RWPE2 (cell line): ENCODE measurements around the gene PGBD4.

ENCODE experiments used
- ATAC-seq: fragments of 200-7000 bp; cut with Tn5 transposase; 3 replicates; pipeline ENCODE4 v1.9.1; 2021; ENCODE audit warnings: low read depth
- DNase-seq: peaks from one replicate; pipeline ENCODE4 v3.0.0-alpha.2; 2020; ENCODE audit warnings: low spot score
- H3K27ac ChIP-seq: fragments of 450-650 bp; 2 replicates; pipeline ENCODE4 v1.5.1; 2017; ENCODE audit warnings: mild to moderate bottlenecking; ENCODE audit not compliant: poor library complexity, severe bottlenecking
- H3K27me3 ChIP-seq: fragments of 250-450 bp; sonication (Bioruptor Pico); 2 replicates; pipeline ENCODE4 v1.5.1; 2021; ENCODE audit warnings: mild to moderate bottlenecking, moderate library complexity; ENCODE audit not compliant: insufficient read depth, poor library complexity, severe bottlenecking
- H3K36me3 ChIP-seq: fragments of 250-450 bp; sonication (Bioruptor Pico); 2 replicates; pipeline ENCODE4 v1.5.1; 2020; ENCODE audit warnings: low read depth, mild to moderate bottlenecking, moderate library complexity
- H3K4me1 ChIP-seq: fragments of 250-450 bp; sonication (Bioruptor Pico); 2 replicates; pipeline ENCODE4 v1.5.1; 2021; ENCODE audit warnings: mild to moderate bottlenecking, moderate library complexity; ENCODE audit not compliant: insufficient read depth, poor library complexity, severe bottlenecking
- H3K4me3 ChIP-seq: fragments of 250-450 bp; sonication (Bioruptor Pico); 2 replicates; pipeline ENCODE4 v1.5.1; 2021; ENCODE audit warnings: mild to moderate bottlenecking, moderate library complexity; ENCODE audit not compliant: severe bottlenecking
- H3K9me3 ChIP-seq: fragments of 250-450 bp; sonication (Bioruptor Pico); 2 replicates; pipeline ENCODE4 v1.5.1; 2021; ENCODE audit warnings: mild to moderate bottlenecking, moderate library complexity; ENCODE audit not compliant: severe bottlenecking
- CTCF ChIP-seq: fragments of 450-650 bp; IDR thresholded peaks from one replicate; pipeline ENCODE4 v1.5.1; 2017; ENCODE audit warnings: mild to moderate bottlenecking, moderate library complexity; ENCODE audit not compliant: poor library complexity, severe bottlenecking

The PGBD4 gene

GRCh38 chr15:34125945-34126344, 24.1 kb downstream of the PGBD4 start:
- Histone ChIP-seq H3K4me1 (peaks cover 9% of the 10 kb centered on the region), H3K4me3 (no peak overlapping the region), H3K27me3 (no peaks in the 10 kb centered on the region), H3K27ac (no peak overlapping the region), H3K36me3 (no peaks in the 10 kb centered on the region), H3K9me3 (no peaks in the 10 kb centered on the region)
- ATAC-seq = no peak
- no peak for TF ChIP-seq CTCF
- DNase-seq = no peak

DNA sequence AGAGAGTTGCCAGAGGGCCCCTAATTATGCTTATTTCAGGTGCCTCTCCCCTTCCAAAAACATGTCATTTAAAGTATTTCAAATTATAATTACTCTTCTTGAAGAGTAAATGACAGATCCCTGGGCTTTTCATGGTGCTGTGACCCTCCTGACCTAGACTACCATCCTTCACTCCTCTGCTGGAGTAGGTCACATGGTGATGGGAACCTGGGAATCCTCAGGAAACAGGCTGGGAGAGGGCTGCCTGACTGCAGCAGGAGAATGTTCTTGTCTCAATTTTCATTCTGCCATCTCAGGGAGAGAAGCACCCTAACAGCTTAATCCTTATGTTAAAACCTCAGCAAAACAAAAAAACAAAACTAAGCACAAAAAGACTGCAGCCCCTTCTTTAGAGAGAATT, 24.6 kb downstream of the PGBD4 start:
- no peaks in the 10 kb centered on the region for H3K9me3 ChIP-seq
- TF ChIP-seq CTCF = no peak
- H3K27me3 ChIP-seq = no peaks in the 10 kb centered on the region
- DNase-seq (no peak), ATAC-seq (no peak)
- no peak overlapping the region for H3K27ac ChIP-seq
- no peaks in the 10 kb centered on the region for H3K36me3 ChIP-seq
- H3K4me1 ChIP-seq = peaks cover 9% of the 10 kb centered on the region
- H3K4me3 ChIP-seq = no peak overlapping the region

DNA sequence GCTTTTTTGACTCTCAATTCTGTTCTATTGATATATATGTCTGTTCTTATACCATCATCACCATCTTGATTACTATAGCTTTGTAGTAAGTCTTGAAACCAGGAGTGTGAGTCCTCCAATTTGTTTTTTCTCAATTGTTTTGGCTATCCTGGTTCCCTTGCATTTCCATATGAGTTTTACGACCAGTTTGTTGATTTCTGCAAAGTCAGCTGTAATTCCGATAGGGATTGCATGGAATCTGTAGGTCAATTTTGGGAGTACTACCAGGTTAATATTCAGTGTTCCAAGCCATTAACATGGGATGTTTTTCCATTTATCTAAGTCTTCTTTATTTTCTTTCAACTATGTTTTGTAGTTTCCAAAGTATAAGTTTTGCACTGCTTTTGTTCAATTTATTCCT, 27.0 kb downstream of the PGBD4 start:
- Histone ChIP-seq H3K4me3 (no peak overlapping the region), H3K27me3 (no peaks in the 10 kb centered on the region), H3K36me3 (no peaks in the 10 kb centered on the region), H3K4me1 (no peaks in the 10 kb centered on the region), H3K9me3 (no peaks in the 10 kb centered on the region), H3K27ac (no peak overlapping the region)
- no peak for TF ChIP-seq CTCF
- no peak for DNase-seq
- ATAC-seq = no peak

DNA sequence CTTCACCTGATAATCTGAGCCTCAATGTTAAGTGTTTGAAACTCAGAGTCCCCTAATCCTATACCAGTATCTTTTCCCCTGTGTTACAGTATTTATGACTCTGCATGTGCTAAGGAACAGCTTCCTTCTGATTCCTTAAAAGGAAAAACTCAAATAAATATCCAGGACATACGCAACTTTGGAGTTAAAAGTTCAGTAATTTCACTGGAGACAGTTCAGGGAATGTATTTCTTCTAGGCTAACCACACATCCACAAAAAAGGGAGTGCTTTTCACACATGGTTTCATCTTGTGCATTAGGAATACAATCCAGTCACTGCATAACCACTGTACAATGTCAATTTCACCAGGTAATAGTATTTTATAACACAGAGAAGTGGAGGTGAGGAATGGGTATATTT, 31.0 kb downstream of the PGBD4 start:
- H3K4me1 ChIP-seq = no peaks in the 10 kb centered on the region
- no peak overlapping the region for H3K4me3 ChIP-seq
- no peak overlapping the region for H3K27ac ChIP-seq
- TF ChIP-seq CTCF = no peak
- H3K9me3 ChIP-seq = no peaks in the 10 kb centered on the region
- no peaks in the 10 kb centered on the region for H3K27me3 ChIP-seq
- ATAC-seq = no peak
- no peaks in the 10 kb centered on the region for H3K36me3 ChIP-seq
- DNase-seq = no peak

GRCh38 chr15:34133511-34133910, 31.6 kb downstream of the PGBD4 start:
- ATAC-seq = 0 out of 3 replicates have a peak, but pooled peaks have one; percentile 47

More at GRCh38 chr15:34133511-34133910, 31.6 kb downstream of the PGBD4 start:
- Histone ChIP-seq H3K27ac (no peak overlapping the region), H3K4me3 (no peak overlapping the region), H3K9me3 (no peaks in the 10 kb centered on the region), H3K36me3 (peaks cover 5% of the 10 kb centered on the region), H3K27me3 (no peaks in the 10 kb centered on the region), H3K4me1 (no peaks in the 10 kb centered on the region)
- DNase-seq = no peak
- TF ChIP-seq CTCF = no peak
